Upper lobe of right lung (tissue), 1 donor: ENCODE results near the gene ZP3. TPM values are rescaled to one million over a fixed set of nuclear protein-coding genes. Genes with fewer than 3 reads are reported as not detected.
"Not testable (repeated sequence)": the region's sequence is repeated elsewhere in the genome, so short reads cannot be mapped to it uniquely, and the experiment has no call there.

ENCODE experiments used
- ATAC-seq: fragments of 200-7000 bp; cut with Tn5 transposase; one replicate; pipeline ENCODE4 v1.9.1; 2020; ENCODE audit warnings: mild to moderate bottlenecking, moderate library complexity
- DNase-seq: peaks from one replicate; pipeline ENCODE4 v3.0.0-alpha.2; 2020
- H3K27ac ChIP-seq: fragments of 200-600 bp; one replicate; pipeline ENCODE4 v1.8.0; 2022
- H3K27me3 ChIP-seq: fragments of 200-600 bp; one replicate; pipeline ENCODE4 v1.8.0; 2022; ENCODE audit warnings: mild to moderate bottlenecking
- H3K36me3 ChIP-seq: fragments of 200-600 bp; one replicate; pipeline ENCODE4 v1.8.0; 2022
- H3K4me1 ChIP-seq: fragments of 200-600 bp; one replicate; pipeline ENCODE4 v1.8.0; 2022
- H3K4me3 ChIP-seq: fragments of 200-600 bp; one replicate; pipeline ENCODE4 v1.8.0; 2022; ENCODE audit warnings: mild to moderate bottlenecking
- H3K9me3 ChIP-seq: fragments of 200-600 bp; one replicate; pipeline ENCODE4 v1.8.0; 2022
- intact Hi-C: fragments of 100-400 bp; cut with DNase I; formaldehyde crosslinking; loops from one replicate; pipeline ENCODE4 v1.11.0; 2022
- total RNA-seq: library from RNA; stranded (reverse); fragmentation: NEBNext Ultra II Directional; extraction: Animal tissue kit (Norgen Biotek cat#: 25700); gene quantifications from one replicate; pipeline ENCODE4 v1.2.1, GENCODE V29; 2021
- donor health status: DM: no; HTN: yes; CAD: no; lungs with severe emphysema.

The ZP3 gene
- total RNA-seq, 1 donor from 2014 or later = 0.84 TPM

DNA sequence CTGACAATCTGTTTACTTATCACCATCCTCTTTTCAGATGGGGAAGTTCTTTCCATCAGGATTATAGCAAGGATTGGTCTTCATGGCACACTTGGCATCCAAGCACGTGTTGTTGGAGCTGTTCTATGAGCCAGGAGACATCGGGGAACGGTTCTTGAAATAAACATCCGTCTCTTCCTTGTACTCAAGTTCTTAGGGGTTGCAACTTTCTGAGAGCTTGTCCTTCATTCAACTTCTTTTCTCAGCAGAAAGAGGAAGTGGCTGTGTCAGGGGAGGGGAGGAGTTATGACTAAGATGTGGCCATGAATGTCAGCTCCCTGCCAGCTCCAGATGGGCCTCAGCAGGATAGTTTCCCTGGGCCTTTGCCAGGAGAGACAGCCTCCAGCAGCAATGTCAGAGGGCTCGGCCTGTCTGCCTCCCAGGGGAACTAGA, 20.8 kb downstream of the ZP3 start:
- H3K4me3 ChIP-seq, H3K4me1 ChIP-seq, H3K27ac ChIP-seq, DNase-seq, H3K36me3 ChIP-seq, H3K27me3 ChIP-seq, intact Hi-C loops, H3K9me3 ChIP-seq: not testable (repeated sequence)
- peak; percentile 94 for ATAC-seq

DNA sequence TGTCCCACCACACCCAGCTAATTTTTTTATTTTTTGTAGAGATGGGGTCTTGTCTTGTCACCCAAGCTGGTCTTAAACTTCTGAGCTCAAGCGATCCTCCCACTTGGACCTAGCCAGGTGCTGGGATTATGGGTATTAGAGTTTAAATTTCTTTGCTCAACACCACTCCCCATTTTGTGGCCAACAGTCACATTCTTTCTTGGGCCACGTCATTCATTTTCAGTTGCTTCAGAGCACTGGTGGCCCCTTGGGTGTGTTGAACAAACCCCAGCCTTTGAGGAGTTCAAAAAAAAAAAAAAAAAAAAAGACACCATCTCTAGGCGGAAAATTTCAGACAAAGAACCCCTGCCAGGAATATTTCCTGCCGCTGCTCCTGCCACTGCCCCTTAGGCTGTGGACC, 32.3 kb downstream of the ZP3 start:
- DNase-seq, H3K36me3 ChIP-seq, H3K27ac ChIP-seq, ATAC-seq, H3K4me1 ChIP-seq, intact Hi-C loops, H3K4me3 ChIP-seq, H3K9me3 ChIP-seq, H3K27me3 ChIP-seq: not testable (repeated sequence)

DNA sequence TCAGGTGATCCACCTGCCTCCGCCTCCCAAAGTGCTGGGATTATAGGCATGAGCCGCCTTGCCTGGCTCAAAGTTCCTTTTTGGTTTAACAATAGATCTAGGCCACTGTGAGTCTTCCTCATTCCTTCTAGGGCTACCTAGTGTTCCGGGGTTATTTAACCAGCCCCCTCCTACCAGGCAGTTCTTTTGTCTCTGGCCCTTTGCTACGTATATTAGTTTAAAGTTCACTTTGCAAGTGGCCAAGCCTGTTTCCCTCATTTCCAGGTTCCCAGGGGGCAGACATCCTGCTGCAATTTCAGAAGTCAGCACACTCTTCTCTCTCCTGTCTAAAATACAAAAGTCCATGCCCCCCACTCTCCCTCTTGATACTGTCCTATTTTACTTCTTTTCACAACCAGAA, 33.8 kb downstream of the ZP3 start:
- intact Hi-C loops, ATAC-seq, H3K27ac ChIP-seq, H3K4me1 ChIP-seq, H3K9me3 ChIP-seq, H3K27me3 ChIP-seq, H3K4me3 ChIP-seq, H3K36me3 ChIP-seq, DNase-seq: not testable (repeated sequence)

- intact Hi-C loops, H3K4me1 ChIP-seq, H3K27ac ChIP-seq, H3K27me3 ChIP-seq, H3K36me3 ChIP-seq, H3K4me3 ChIP-seq, ATAC-seq, DNase-seq, H3K9me3 ChIP-seq: not testable (repeated sequence)
These were observed 36.0 kb downstream of the ZP3 start for GRCh38 chr7:76460767-76461166.

DNA sequence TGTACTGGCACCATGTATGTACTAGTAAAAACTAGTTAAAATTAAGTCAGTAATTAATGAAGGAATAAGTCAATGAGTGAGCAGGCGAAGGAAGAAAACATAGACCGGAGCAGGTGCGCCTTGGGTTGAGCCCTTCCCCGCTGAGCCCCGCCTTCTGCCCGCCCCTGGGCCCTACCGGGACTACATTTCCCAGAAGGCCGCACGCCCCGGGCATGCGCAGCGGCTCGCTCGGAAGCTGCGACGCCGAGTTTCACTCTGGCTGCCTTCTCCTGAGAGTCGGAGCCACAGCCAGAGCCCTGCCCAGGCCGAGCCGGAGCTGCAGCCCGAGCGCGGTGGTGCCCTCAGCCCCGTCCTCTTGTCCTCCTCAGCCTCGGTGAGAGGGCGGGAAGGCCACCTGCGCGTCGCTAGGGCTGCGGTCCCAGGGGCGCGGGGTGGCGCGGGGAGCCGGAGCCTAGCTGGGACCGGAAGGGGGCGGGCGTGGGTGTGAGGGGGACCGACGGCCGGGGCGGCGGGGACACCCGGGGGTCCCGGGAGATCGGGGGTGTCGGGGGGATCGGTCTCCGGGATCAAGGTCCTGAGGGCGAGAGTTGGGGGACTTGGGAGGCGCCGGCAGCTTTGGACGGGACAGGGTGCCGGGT, 36.8 kb downstream of the ZP3 start, which contains the start of gene DTX2:
TSS of gene DTX2 (plus strand) at position 246 of the 638 bp plus-strand sequence. CDS start 18,801 bp downstream, outside the sequence.
- H3K27me3 ChIP-seq, H3K9me3 ChIP-seq, intact Hi-C loops, H3K27ac ChIP-seq, H3K4me1 ChIP-seq, H3K36me3 ChIP-seq: not testable (repeated sequence)
- ATAC-seq (peak; percentile 98), DNase-seq (peak; percentile 74)
- peak within 1 kb of the TSS; percentile 46 for H3K4me3 ChIP-seq

DNA sequence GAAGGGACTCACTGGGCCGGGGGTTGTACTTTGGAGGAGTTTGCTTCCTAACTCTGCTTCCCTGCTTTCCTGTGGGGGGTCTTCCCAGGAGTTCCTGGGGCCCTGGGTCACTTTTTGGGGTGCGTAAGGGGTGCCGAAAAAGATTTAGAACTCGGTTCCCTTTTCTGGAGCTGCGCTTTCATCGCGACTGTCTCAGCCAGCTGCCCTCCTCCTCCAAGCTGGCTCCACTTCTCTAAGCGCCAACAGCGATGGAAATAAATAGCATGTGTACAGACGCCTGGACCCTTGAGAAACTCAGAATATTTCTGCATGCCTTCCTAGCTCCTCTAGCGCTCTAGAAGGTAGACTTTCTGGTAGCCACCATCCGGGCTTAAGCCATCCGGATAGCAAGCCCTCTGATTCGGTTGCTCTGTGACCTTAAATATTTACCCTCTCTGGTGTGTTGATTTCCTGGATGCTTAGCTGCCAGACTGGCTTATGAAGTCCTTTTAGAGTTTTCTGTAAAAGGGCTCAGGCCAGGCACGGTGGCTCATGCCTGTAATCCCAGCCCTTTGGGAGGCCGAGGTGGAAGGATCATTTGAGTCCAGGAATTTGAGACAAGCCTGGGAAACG, 37.6 kb downstream of the ZP3 start:
- intact Hi-C loops, H3K4me1 ChIP-seq, H3K27me3 ChIP-seq, H3K9me3 ChIP-seq, H3K27ac ChIP-seq, H3K4me3 ChIP-seq, H3K36me3 ChIP-seq, DNase-seq: not testable (repeated sequence)
- peak; percentile 26 for ATAC-seq

GRCh38 chr7:76464959-76465358, 40.2 kb downstream of the ZP3 start:
- H3K4me1 ChIP-seq, H3K9me3 ChIP-seq, ATAC-seq, DNase-seq, intact Hi-C loops, H3K4me3 ChIP-seq, H3K27ac ChIP-seq, H3K36me3 ChIP-seq, H3K27me3 ChIP-seq: not testable (repeated sequence)

GRCh38 chr7:76465950-76466349, 41.2 kb downstream of the ZP3 start:
- DNase-seq, H3K27ac ChIP-seq, H3K36me3 ChIP-seq, H3K4me1 ChIP-seq, H3K27me3 ChIP-seq, ATAC-seq, intact Hi-C loops, H3K9me3 ChIP-seq, H3K4me3 ChIP-seq: not testable (repeated sequence)

GRCh38 chr7:76467743-76468404, 43.1 kb downstream of the ZP3 start:
- H3K27me3 ChIP-seq, H3K9me3 ChIP-seq, intact Hi-C loops, H3K4me1 ChIP-seq, H3K4me3 ChIP-seq, H3K27ac ChIP-seq, H3K36me3 ChIP-seq: not testable (repeated sequence)
- ATAC-seq (peak; percentile 87), DNase-seq (peak; percentile 77)

DNA sequence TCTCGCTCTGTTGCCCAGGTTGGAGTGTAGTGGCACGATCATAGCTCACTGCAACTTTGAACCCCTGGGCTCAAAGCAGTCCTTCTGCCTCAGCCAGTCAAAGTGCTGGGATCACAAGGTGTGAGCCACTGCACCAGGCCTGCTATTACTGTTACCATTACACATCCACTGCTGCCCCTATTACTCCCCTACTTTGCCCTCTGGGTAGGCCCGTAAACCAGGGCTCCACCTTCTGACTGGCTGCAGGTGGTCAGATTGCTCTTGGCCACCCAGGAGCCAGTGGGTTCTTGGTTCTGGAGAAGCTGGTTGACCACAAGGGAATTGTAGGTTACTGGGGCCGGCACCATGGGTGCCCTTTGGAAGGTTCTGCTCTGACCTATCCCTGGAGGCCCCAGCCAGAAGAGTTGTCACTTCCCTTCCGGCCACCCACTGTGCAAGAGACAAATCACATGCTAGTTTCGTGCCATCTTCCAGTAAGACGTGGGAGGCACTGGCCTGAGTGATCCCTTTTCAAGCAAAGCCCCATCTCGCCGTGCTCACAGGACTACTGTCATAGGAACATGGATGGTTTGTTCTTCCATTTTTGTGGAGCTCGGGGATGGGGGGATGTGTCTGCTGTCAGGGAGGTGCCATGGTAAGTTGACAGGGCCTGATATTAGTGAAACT, 46.9 kb downstream of the ZP3 start:
- H3K27me3 ChIP-seq, H3K27ac ChIP-seq, H3K4me1 ChIP-seq, intact Hi-C loops, DNase-seq, H3K9me3 ChIP-seq, H3K4me3 ChIP-seq, H3K36me3 ChIP-seq: not testable (repeated sequence)
- peak; percentile 89 for ATAC-seq

GRCh38 chr7:76473097-76473496, 48.3 kb downstream of the ZP3 start:
- H3K9me3 ChIP-seq, H3K36me3 ChIP-seq, intact Hi-C loops, DNase-seq, ATAC-seq, H3K27me3 ChIP-seq, H3K27ac ChIP-seq, H3K4me1 ChIP-seq, H3K4me3 ChIP-seq: not testable (repeated sequence)

- H3K27me3 ChIP-seq, H3K4me1 ChIP-seq, DNase-seq, H3K9me3 ChIP-seq, intact Hi-C loops, ATAC-seq, H3K4me3 ChIP-seq, H3K27ac ChIP-seq: not testable (repeated sequence)
- peaks cover 10% of the 10 kb centered on the region for H3K36me3 ChIP-seq
These were observed 51.5 kb downstream of the ZP3 start for GRCh38 chr7:76476280-76476679.

- ATAC-seq, H3K27ac ChIP-seq, H3K4me1 ChIP-seq, H3K9me3 ChIP-seq, H3K4me3 ChIP-seq, H3K27me3 ChIP-seq, intact Hi-C loops: not testable (repeated sequence)
- H3K36me3 ChIP-seq = peaks cover 10% of the 10 kb centered on the region
- peak; percentile 30 for DNase-seq
These were observed 52.2 kb downstream of the ZP3 start for GRCh38 chr7:76476742-76477474.
